Lower leg skin (tissue), 4 donors: Measurements from ENCODE around the gene DDC. TPM values are rescaled to one million over a fixed set of nuclear protein-coding genes. Genes with fewer than 3 reads are reported as not detected.

Source experiments
- DNase-seq, 2 donors: peaks; one replicate each; pipeline ENCODE4 v3.0.0-alpha.2; 2019; ENCODE audit warnings: low spot score in 2 of 2
- H3K4me3 ChIP-seq: fragments of 200-600 bp; sonication (generic); 2 replicates; pipeline ENCODE4 v1.5.1; 2017; ENCODE audit warnings: mild to moderate bottlenecking, low read depth; ENCODE audit not compliant: poor library complexity, severe bottlenecking
- CTCF ChIP-seq, 3 donors: fragments of 450-650 bp; IDR thresholded peaks; one replicate each; pipeline ENCODE4 v1.5.1; 2016; ENCODE audit warnings: antibody characterized with exemption in 3 of 3, mild to moderate bottlenecking in 3 of 3, moderate library complexity in 2 of 3
- POLR2A ChIP-seq, 2 donors: fragments of 450-650 bp; IDR thresholded peaks; one replicate each; pipeline ENCODE4 v1.6.1; 2016 to 2017; ENCODE audit warnings: antibody characterized with exemption in 2 of 2, mild to moderate bottlenecking in 1 of 2, moderate library complexity in 1 of 2
- WGBS, 2 donors: methylation state at CpG; one replicate each; pipeline ENCODE4 v1.1.5; 2018; 5-methylcytosine and 5-hydroxymethylcytosine counted together
- intact Hi-C: fragments of 100-400 bp; cut with DNase I; formaldehyde crosslinking; loops from one replicate; pipeline ENCODE4 v1.15.0; 2023; ENCODE audit warnings: low total_unique reads
- total RNA-seq, 4 donors: library from RNA; depleted of rRNA; stranded (reverse); fragments of >200 nt; gene quantifications; one replicate each; pipeline ENCODE4 v1.1.0, GENCODE V29; 2016

DDC gene
- total RNA-seq, 4 donors from 2014 or later: 1.2 TPM; not detected in 3

GRCh38 chr7:50502001-50502684 is 63.1 kb downstream of the DDC start:
- 43 to 54% methylated on average over 8 of the region's 8 CpGs for WGBS, 2 donors
- no peak overlapping the region for H3K4me3 ChIP-seq
- intact Hi-C loops: no loop called here
- peak; percentile 76 to 91 for DNase-seq
- TF ChIP-seq POLR2A (IDR thresholded peaks at IDR 0.05): no peak
- TF ChIP-seq CTCF (IDR thresholded peaks at IDR 0.05): no peak

DNA sequence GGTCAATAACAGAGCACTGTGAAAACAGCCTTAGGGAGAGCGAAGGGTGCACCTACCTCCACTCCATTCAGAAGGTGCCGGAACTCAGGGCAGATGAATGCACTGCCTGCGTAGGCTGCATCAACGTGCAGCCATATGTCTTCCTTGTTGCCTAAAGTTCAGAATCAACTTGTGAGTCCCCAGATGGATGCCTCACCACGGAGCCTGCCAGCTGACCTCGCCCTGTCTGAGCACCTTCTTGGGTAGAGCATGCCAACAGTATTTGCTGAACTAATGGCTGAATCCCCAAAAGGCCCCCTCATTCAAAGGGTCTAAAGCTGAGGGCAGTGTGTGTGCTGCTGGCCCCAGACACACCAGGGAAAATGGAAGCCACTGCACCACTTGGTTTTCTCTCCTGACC is 66.1 kb downstream of the DDC start:
- no peak overlapping the region for H3K4me3 ChIP-seq
- 72 to 87% methylated on average over 6 of the region's 6 CpGs for WGBS, 2 donors
- intact Hi-C loops: no loop called here
- DNase-seq: peak in 1 of 2 donors; percentile 50
- TF ChIP-seq POLR2A (IDR thresholded peaks at IDR 0.05) (no peak), CTCF (IDR thresholded peaks at IDR 0.05) (no peak)

GRCh38 chr7:50497968-50498367 is 67.2 kb downstream of the DDC start:
- TF ChIP-seq POLR2A (IDR thresholded peaks at IDR 0.05) (no peak), CTCF (IDR thresholded peaks at IDR 0.05) (no peak)
- 17 to 25% methylated on average over 5 of the region's 5 CpGs for WGBS, 2 donors
- no peak overlapping the region for H3K4me3 ChIP-seq
- peak; percentile 66 to 77 for DNase-seq
- intact Hi-C loops: no loop called here

DNA sequence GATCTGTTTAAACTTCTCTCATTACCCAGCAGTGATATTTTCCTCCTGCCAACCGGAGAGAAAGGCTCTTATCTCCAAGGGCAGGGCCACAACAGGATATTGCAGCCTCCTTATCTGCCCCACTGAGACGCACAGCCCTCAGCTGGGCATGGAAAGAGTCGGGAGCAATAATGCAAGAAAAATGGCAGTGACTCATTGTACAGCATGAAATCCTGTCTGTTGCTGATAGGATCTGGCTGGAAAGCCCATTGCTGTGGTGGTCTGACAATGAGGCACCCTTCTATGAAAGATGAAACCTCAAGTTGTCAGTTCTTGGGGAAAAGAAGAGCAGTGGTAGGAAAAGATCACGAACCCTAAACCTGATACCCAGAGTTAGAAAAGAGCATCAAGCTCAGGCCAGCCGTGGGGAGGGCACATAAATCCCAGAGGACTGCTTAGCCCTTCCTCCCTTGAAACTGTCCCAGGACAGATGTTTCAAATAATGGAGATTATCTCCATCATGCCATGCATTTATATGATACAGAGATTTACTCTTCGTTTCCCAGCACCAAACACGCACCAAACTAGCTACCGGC is 68.0 kb downstream of the DDC start:
- 57 to 63% methylated on average over 8 of the region's 8 CpGs for WGBS, 2 donors
- no peak overlapping the region for H3K4me3 ChIP-seq
- peak in 1 of 2 donors; percentile 68 for DNase-seq
- intact Hi-C loops: no loop called here
- TF ChIP-seq POLR2A (IDR thresholded peaks at IDR 0.05) (no peak), CTCF (IDR thresholded peaks at IDR 0.05) (no peak)

GRCh38 chr7:50496569-50496968 is 68.6 kb downstream of the DDC start:
- intact Hi-C loops: no loop called here
- WGBS, 2 donors: 67 to 74% methylated on average over 6 of the region's 6 CpGs
- H3K4me3 ChIP-seq: no peak overlapping the region
- no peak for TF ChIP-seq POLR2A (IDR thresholded peaks at IDR 0.05)
- no peak for TF ChIP-seq CTCF (IDR thresholded peaks at IDR 0.05)
- DNase-seq: no peak
